Ovary (tissue), 3 donors: Measurements from ENCODE around the gene TTC22.

Source experiments
- CTCF ChIP-seq, 3 donors: fragments of 450-650 bp in 2 of 3; fragments of 200-600 bp in 1 of 3; IDR thresholded peaks; one replicate each; pipeline versions ENCODE4 v1.5.1 to v1.8.0; 2016 to 2022; ENCODE audit warnings: antibody characterized with exemption in 3 of 3, mild to moderate bottlenecking in 1 of 3
- EP300 ChIP-seq: sonication (generic); formaldehyde crosslinking; IDR thresholded peaks from one replicate; pipeline ENCODE4 v1.6.1; 2017; ENCODE audit warnings: antibody characterized with exemption
- donor health status: DM: no; HTN: no; CAD: no.

GRCh38 chr1:54781023-54781723 lies 19.9 kb downstream of the TTC22 start:
- TF ChIP-seq EP300 (no peak), CTCF (IDR thresholded peaks at IDR 0.05) (no peak)
